NCI-H1694 treated with DMSO at 0.1 percent for 48 hours (cell line): ENCODE results near the gene RIC8A.
"Not testable (repeated sequence)": the region's sequence is repeated elsewhere in the genome, so short reads cannot be mapped to it uniquely, and the experiment has no call there.

Source experiments
- DNase-seq: peaks from one replicate; lab custom pipeline; 2025; lab: John Stamatoyannopoulos, UW

RIC8A gene

DNA sequence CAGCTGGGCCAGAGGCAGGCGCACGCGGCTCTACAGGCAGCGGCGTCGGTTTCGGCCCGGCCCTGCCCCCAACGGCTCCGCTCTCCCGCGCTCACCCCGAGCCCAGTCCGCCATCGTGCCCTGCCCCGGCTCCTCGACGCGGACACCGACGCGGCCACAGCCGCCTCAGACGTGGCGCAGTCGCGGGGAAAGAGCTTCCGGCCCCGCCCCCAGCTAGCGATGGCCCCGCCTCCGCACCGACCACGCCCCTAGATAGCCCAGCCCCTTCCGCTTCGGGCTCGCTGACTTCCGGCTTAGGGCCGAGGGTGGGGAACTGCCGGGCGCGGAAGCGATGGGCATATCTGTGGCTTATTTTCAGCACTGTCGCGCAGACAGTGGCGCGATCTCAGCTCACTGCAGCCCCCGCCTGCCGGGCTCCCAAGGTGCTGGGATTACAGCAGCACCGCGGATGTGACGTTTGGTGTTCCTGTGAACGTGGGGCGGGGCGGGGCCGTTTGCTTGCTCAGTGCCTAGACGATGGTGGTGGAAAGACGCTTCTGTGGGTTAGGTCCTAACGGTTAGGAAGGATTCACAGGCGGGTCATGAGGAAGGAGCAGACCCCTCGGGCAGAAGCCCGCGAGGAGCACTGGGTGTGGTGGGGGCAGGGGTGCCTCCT, at the start of gene RIC8A, which contains the start of gene BET1L:
RIC8A (plus strand) TSS at position 501 of the 655 bp plus-strand sequence. CDS start 1,147 bp downstream, outside the sequence.
BET1L (minus strand) TSS at position 192 of the 655 bp plus-strand sequence; CDS start at position 114, 78 bp downstream.
- DNase-seq = peak; percentile 85

DNA sequence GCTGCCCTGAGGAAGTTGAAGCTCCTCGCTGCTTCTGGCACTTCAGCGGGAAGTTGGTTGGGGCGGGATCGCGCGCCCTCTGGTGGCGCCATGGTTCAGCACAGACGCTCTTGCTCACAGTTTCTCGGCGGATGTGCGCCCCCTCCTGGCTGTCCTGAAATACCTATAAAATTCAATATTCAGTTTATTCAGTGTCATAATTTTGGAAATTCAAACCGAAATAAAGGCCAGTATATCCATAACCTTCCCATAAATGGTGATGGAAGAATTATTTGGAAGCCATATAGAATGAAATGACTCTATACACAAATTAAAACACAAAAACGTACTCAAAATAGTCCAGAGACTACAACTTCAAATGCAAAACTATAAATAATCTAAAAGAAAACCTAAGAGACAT, 27.3 kb upstream of the RIC8A start:
- DNase-seq = not testable (repeated sequence)

DNA sequence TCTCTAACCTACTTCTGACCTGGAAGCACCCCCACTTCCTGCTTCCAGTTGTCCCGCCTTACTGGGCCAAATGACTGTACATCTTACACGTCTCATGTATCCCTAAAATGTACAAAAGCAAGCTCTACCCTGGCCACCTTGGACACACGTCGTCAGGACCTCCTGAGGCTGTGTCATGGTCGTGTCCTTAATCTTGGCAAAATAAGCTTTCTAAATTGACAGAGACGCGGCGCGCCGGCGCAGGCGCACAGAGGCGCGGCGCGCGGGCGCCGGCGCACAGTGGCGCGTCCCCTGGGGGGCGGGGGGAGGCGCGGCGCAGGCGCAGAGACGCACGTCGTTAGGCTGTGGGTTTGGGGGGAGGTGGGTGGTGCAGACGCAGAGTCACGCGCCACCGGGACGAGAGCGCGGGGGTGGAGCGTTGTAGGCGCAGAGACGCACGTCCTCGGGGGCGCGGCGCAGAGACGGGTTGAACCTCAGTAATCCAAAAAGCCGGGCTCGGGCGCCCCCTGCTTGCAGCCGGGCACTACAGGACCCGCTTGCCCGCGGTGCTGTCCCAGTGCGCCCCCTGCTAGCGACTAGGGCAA, 18.2 kb upstream of the RIC8A start:
- not testable (repeated sequence) for DNase-seq

DNA sequence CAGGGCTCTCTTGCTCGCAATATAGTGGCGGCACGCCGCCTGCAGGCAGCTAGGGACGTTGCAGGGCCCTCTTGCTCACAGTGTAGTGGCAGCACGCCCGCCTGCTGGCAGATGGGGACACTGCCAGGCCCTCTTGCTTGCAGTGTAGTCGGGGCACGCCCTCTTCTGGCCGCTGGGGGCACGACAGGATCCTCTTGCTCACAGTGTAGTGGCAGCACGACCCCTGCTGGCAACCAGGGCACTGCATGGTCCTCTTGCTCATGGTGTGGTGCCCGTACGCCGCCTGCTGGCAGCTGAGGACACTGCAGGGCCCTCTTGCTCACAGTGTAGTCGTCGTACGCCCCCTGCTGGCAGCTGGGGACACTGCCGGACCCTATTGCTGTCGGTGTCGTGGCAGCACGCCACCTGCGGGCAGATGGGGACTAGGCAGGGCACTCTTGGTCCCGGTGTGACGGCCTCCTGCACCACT, 17.6 kb upstream of the RIC8A start:
- not testable (repeated sequence) for DNase-seq

DNA sequence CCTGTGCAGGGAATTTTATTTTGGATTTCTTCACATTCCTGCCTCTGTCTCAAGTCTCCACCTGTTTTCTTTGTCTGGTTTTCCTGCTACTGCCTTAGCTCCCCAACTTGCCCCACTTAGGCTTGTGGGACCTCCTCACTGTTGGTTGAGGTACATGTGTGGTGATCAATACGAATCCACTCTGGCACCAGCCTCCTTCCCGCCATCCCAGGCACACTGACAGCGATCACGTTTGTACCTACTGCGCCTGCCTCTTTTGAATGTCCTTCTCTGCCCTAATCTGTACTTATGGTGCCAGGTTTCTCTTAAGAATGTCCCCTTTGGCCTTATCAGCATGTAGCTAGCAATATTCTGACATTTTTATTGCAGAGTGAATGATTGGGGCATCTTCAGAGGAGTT, 17.0 kb upstream of the RIC8A start:
- DNase-seq = not testable (repeated sequence)

DNA sequence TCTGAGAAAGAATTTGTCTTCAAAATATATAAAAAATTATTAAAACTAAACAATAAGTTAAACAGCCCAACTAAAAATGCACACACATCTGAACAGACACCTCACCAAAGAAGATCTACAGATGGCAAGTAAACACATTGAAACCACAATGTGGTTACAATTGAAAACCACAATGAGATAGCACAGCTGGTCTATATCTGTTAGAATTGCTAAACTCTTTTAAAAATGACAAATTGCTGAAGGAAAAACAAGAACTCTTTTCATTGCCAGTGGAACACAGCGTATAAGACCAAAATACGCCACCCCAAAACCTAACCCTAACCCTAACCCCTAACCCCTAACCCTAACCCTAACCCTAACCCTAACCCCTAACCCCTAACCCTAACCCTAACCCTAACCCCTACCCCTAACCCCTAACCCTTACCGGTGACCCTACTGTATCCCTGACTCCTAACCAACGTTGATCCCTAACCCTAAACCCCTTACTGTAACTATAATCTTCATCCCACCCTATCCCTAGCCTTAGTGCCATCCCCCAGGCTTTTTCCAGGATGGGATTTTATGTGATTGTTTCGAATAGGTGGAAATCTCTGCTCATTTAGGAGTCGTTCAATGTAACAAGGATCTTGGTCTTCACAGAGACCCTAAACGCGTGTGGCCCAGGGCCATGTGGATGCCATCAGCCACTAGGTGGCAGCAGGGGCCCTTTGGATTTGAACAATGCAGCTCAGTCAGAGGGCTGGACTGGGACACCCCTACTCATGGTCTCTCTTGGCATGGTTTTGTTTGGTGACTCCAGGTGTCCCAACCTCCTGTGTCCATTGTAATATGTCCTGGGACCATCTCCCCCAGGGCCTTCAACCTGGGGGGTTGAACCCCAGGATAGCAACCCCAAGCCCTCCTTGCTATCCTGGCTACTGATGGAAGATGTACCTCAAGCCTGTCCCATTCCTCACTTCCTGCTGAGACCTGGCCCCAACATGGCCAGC, 15.7 kb upstream of the RIC8A start:
- DNase-seq = not testable (repeated sequence)

DNA sequence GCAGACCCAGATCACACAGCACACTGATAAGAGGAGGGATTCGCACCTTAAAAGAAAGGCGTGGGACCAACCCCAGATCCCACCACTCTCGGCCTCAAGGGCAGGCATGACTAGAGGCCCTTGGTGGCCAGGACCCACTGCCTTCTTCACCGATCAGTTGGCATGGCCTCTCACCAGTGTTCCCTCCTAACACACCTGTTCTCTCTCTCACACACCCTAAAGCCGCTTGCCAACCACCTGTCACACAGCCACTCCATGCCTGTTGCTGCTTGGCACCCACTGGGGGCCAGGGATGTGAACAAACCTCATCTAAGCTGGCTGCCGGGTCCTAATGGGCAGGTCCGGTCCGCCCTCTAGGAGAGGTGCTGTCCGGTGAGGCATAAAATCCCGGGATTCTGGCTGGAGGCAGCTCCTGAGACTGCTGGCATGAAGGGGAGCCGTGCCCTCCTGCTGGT, 14.8 kb upstream of the RIC8A start, which contains the start of gene SCGB1C1:
SCGB1C1 (plus strand) TSS at position 405 of the 455 bp plus-strand sequence; CDS start at position 427, 22 bp downstream.
- not testable (repeated sequence) for DNase-seq

DNA sequence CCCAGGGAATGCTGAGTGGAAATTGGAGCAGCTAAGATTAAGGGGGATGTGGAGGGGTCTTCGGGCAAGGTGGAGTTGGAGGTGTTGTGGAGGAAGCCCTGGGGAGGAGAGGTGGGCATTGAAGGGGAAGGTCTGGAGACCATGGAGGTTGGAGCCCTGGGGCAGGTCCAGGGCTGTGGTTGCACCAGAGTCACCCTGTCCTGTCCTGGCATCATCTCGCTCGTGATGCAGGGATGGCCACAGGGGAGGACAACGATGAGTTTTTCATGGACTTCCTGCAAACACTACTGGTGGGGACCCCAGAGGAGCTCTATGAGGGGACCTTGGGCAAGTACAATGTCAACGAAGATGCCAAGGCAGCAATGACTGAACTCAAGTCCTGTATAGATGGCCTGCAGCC, 14.0 kb upstream of the RIC8A start:
- not testable (repeated sequence) for DNase-seq

DNA sequence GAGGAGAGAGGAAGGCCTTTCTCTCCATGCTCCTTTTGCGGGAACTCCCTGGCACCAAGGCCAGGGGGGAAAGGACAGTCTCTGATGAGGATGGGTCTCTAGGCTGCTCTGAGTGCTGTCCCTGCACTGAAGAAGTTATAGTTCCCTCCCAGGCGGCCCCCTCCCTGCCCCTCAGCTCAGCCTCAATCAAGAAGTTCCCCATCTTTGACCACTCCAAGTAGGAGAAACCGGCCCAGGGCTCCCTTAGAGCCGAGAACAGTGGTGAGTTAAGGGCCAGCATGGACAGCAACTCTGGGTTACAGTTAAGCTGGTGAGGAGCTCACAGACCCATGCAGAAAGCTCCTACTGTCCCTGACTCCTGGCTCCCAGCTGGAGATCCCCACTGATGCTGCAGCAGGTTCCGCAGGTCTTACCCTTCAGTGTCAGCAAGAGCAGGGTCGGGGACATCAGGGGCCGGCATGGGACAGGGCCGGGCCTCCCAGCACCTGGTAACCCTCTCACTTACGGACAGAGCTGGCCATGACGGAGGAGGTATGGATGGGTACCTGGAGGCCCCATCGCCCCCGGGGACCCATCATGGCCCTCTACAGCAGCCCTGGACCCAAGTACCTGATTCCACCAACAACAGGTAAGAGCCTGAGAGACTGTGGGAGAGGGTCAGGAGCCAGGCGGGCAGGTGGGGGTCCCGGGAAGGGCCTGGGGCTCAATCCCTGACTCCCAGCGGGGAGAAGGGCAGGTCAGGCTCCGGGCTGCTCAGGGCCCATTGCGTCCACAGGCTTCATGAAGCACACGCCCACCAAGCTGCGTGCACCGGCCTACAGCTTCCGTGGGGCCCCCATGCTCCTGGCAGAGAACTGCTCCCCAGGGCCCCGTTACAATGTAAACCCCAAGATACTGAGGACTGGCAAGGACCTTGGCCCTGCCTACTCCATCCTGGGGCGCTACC, 10.4 kb upstream of the RIC8A start:
- no peak for DNase-seq

DNA sequence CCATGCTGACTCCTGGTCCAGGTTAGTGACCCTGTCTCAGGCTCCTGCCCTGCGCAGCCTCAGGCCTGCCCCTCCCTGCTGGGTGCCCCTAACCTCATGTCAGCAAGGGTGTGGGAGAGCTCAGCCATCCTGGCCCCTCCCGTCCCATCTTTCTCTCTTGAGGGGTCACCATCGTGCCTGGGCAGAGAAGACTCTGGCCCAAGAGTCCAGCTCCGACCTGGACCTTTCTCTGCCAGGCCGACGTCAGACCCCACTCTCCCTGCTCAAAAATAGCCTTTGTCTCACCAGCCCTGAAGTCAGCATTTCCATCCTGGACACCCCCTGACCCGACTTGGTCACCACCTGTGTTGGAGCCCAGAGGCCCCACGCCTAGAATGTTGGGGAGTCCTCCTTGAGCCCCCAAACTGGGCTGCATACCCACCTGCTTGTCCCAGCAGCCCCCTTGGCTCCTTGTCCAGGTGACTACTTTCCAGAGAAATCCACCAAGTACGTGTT, 9.7 kb upstream of the RIC8A start:
- DNase-seq = no peak

DNA sequence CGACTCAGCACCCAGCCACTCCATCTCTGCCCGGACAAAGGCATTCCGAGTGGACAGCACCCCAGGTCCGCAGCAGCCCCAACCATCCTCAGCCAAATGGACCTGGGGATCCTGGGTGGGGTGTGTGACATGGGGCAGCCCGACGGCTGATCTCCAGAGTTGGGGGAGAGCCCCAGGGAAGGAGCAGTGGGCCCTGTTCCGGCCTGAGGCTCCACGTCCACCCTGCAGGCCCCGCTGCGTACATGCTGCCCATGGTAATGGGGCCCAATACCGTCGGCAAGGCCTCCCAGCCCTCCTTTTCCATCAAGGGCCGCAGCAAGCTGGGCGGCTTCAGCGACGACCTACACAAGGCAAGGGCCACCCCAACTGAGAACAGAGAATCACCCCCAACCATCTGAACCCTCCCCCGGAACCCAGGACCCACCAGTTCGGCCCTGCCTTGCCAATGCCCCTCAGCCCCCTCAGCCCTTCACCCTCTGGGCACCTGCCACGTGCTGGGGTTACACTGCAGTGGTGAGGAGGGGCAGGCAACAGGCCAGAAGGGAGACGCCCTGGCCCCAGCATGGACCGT, 9.2 kb upstream of the RIC8A start:
- DNase-seq = no peak

DNA sequence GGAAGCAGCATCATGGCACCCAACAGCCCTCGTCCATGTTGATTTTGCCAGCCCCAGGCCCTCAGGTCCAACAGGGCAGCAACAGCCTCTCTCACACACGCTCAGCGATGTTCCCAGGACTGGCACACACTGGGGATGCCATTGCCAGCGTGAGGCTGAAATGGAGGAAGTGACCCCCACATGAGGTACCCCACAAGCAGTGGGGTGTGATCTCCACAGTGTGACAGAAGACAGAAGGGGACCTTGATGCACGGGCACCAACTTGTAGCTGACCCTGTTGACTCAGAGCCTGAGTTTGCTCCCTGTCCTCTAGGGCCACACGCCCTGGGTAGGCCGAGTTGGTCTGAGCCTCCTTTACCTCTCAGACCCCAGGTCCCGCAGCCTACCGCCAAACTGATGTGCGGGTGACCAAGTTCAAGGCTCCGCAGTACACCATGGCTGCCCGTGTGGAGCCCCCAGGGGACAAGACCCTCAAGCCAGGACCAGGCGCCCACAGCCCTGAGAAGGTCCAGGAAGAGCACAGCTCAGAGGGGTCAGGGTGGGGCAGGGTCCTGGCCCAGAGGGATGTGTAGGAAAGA, 8.4 kb upstream of the RIC8A start:
- DNase-seq = no peak

DNA sequence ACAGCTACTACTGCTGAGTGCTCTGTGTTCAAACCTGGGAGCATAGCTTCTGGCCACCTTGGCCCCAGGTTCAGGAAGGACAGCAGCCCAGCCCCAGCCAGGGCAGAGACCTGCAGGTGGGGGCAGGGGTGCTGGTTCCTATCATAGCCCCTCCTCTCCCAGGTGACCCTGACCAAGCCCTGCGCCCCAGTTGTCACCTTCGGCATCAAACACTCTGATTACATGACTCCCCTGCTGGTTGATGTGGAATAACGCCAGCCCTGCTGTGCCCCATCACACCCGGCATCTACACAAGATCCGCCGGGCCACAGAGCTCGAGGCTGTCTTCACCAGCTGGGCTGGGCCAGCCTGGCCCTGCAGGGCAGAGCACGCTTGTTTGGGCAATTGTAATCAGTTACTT, 7.7 kb upstream of the RIC8A start:
- no peak for DNase-seq

DNA sequence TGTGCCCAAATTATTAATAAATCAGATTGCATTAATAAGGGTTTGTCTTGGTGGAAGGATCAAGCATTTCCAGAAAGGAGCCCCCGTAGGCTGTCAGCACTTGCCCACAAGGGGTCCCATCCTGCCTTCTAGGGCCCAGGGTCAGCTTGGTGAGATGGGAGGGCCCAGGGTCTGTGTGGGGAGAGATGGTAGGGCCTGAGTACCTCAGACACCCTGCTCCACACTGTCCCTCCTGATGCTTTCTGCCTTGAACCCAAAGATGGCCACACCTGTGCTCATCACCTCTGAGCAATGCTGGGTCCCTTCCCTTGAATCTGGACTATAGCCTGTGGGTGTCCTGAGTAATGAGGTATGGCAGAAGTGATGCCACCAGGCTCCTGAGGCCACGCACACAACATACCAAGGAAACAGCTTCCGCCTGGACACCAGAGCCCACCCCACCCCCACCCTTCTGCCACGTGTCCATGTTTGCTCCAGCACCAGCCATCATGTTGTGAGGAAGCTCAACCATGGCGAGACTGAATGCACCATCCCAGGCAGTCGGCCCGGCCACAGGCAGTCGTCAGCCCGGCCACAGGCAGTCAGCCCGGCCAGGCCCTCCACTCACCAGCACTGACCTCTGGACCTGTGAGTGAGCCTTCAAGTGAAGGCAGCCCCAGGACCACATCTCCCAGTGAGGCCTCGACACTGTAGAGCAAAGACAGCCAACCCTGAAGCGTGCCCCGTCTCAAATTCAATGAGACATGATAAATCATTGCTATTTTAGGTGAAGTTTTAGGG, 7.1 kb upstream of the RIC8A start:
- no peak for DNase-seq

DNA sequence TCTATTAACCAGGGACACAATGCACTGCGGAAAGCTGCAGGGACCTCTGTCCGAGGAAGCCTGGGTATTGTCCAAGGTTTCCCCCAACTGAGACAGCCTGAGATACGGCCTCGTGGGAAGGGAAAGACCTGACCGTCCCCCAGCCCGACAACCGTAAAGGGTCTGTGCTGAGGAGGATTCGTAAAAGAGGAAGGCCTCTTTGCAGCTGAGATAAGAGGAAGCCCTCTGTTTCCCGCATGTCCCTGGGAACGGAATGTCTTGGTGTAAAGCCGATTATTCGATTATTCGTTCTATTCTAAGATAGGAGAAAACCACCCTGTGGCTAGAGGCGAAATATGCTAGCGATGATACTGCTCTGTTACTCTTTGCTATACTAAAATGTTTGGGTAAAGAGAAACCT, 5.5 kb upstream of the RIC8A start:
- no peak for DNase-seq

DNA sequence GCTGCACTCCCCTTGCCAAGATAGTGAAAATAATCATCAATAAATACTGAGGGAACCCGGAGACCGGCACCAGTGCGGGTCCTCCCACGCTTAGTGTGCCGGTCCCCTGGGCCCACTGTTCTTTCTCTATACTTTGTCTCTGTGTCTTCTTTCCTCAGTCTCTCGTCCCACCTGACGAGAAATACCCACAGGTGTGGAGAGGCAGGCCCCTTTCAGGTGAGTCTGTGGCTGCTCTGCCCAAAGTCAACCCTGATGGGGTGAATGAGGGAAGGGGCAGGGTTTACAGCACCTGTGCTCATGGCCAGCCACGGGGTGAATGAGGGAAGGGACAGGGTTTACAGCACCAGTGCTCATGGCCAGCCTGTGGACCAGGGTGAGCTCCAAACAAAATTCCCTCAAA, 5.0 kb upstream of the RIC8A start:
- no peak for DNase-seq

DNA sequence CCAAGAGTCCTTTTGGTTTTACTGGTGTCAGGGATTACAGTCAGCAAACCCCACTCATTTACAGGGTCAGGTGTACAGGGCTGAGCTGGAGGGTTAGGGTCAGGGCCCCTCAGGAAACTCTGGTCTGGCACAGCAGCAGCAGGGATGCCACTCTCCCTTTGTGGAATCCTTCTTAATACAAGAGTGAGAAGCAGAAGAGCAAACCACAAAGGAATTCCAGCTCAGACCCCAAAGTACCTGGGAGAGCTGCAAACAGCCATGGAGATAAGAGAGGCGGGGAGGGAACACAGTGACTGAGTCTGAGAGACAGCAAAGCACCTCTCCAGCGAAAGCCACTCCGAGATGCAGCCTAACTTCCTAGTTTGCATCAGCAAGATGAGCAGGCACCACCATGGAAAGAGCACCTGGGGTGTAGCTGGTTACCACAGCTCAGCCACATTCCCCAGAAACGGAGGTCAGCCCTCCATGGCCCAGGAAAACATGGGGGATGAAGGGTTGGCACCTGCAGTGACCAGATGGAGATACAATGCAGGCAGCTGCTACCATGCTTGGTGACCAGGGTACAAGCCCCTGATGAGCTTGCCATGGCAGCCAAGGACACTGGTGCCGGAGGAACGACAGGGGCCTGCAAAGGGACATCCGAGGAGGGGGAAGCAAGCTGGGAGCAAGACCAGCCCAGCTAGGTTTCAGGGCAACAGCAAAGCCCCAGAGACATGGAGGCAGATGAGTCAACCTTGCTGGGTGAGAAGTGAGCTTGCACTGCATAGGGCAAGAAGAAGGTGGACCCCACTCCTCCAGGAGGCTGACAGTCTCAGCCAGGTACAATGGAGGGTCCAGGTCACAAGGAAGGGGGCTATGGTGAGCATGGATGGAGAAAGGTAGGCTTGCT, 4.2 kb upstream of the RIC8A start:
- no peak for DNase-seq

DNA sequence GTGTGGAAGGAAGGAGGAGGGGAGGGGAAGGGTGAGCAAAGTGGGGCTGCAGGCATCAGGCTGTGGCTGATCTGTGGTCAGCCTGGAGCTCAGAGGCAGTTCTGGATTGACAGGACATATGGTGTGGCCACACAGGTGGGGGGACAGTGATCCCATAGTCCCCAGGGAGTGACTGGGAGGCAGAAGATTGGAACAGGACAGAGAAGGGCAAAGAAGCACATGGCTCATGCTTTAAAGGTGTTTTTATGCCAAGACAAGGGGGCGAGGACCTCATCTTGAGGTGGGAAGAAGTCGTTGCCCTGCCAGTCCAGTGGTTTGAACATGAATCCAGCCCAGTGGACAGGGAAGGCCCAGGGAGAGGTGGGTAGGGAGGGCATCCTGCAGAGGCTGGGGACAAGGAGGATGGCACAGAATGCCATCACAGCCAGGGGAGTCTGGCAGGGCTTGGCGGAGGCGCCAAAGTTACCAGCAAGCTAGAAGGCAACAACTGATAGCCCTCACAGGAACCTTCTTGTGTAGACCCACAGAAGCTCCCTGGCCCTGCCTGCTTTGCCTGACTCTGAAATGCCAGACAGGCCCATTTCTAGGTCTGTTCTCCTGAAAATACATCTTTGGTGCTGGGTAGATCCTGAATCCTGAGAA, 3.4 kb upstream of the RIC8A start:
- no peak for DNase-seq
